H1 (cell line): ENCODE results near the gene TAMALIN. TPM values are rescaled to one million over a fixed set of nuclear protein-coding genes. Genes with fewer than 3 reads are reported as not detected.

Experiments
- ASH2L ChIP-seq: fragments of 200-600, 300-600 bp; sonication (generic); IDR thresholded peaks from one replicate; pipeline ENCODE4 v1.7.1; 2017; ENCODE audit warnings: low read length
- BRCA1 ChIP-seq: IDR thresholded peaks from 2 replicates; pipeline ENCODE4 v1.6.1; 2012; ENCODE audit warnings: low read depth, low read length, improper control_type of control experiment
- CEBPB ChIP-seq: IDR thresholded peaks from 2 replicates; pipeline ENCODE4 v1.6.1; 2012; ENCODE audit warnings: low read depth, low read length
- CHD1 ChIP-seq: IDR thresholded peaks from 2 replicates; pipeline ENCODE4 v1.6.1; 2012; ENCODE audit warnings: low read depth, low read length, improper control_type of control experiment
- JUND ChIP-seq: IDR thresholded peaks from 2 replicates; pipeline ENCODE4 v1.6.1; 2011; ENCODE audit warnings: mild to moderate bottlenecking, improper control_type of control experiment, low read length
- KDM4A ChIP-seq: IDR thresholded peaks from one replicate; pipeline ENCODE4 v1.7.1; 2012; ENCODE audit warnings: low read depth, mild to moderate bottlenecking, moderate library complexity, low read length, inconsistent platforms; ENCODE audit not compliant: severe bottlenecking
- MAFK ChIP-seq: IDR thresholded peaks from 2 replicates; pipeline ENCODE4 v1.6.1; 2012; ENCODE audit warnings: low read depth, mild to moderate bottlenecking, improper control_type of control experiment, low read length
- RBBP5 ChIP-seq: IDR thresholded peaks from 2 replicates; pipeline ENCODE4 v1.7.1; 2012; ENCODE audit warnings: low read depth, mild to moderate bottlenecking, inconsistent platforms, low read length, moderate library complexity, borderline replicate concordance
- SP4 ChIP-seq: IDR thresholded peaks from 2 replicates; pipeline ENCODE4 v1.6.1; 2012; ENCODE audit warnings: low read length, inconsistent platforms
- SUZ12 ChIP-seq: fragments of 200-600 bp; sonication (generic); IDR thresholded peaks from 2 replicates; pipeline ENCODE4 v1.6.1; 2012; ENCODE audit warnings: mild to moderate bottlenecking, inconsistent platforms, low read length, moderate library complexity, mixed read lengths
- TEAD4 ChIP-seq: IDR thresholded peaks from 2 replicates; pipeline ENCODE4 v1.6.1; 2012; ENCODE audit warnings: low read depth, low read length, inconsistent platforms, mixed read lengths
- polyA plus RNA-seq, 7 experiments: library from polyadenylated mRNA; depleted of rRNA in 3 of 7; stranded (reverse) in 5 of 7; unstranded in 2 of 7; fragments of >200 nt in 5 of 7; fragments of 200-250 nt in 2 of 7; gene quantifications; 1 replicate in 5 of 7; 2 replicates in 1 of 7; 4 replicates in 1 of 7; pipeline versions ENCODE4 v1.2.1 to v1.2.3, GENCODE V29; 2011 to 2013; ENCODE audit warnings: missing spikeins in 2 of 7, mixed read lengths in 2 of 7
- total RNA-seq: library from RNA; stranded (reverse); fragmentation: NEBNext Ultra II Directional; extraction: Animal tissue kit (Norgen Biotek cat#: 25700); gene quantifications from 2 replicates; pipeline ENCODE4 v1.2.1, GENCODE V29; 2021
- TF ChIP-seq, protein P1 (sequence below): IDR thresholded peaks from 2 replicates; pipeline ENCODE4 v1.6.1; 2012; ENCODE audit warnings: inconsistent platforms

The TAMALIN gene
- total and polyA plus RNA-seq, 2 of the 8 experiments (the other 6 are each of a cell fraction or from before 2014, with no cell fraction given), result 2.6 to 4.9 TPM

DNA sequence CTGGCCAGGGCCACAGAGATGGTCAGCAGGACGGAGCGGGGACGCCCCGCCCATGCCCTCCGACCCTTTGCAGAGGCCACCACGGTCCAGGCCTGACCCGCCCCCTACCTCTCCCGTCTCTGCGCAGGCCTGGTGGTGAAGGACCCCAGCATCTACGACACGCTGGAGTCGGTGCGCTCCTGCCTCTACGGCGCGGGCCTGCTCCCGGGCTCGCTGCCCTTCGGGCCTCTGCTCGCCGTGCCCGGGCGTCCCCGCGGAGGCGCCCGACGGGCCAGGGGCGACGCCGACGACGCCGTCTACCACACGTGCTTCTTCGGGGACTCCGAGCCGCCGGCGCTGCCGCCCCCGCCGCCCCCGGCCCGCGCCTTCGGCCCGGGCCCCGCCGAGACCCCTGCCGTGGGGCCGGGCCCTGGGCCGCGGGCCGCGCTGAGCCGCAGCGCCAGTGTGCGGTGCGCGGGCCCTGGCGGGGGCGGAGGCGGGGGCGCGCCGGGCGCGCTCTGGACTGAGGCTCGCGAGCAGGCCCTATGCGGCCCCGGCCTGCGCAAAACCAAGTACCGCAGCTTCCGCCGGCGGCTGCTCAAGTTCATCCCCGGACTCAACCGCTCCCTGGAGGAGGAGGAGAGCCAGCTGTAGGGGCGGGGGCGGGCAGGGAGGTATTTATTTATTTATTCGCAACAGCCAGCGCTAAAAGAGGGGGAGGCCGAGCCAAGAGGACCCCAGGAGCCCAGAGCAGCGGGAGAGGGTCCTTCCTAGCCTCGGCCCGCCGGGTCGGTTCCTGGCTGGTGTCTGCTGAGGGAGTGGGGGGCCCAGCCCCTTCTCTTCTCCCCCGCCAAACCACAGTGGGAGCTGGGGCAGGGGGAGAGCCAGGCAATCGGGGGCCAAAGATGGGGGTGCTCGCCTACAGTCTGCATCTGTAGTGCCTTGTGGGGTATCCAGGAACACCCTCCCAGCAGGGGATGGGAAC is 8.1 kb downstream of the TAMALIN start (continued):
- 0 out of 2 replicates have a peak, but pooled peaks have one; percentile 39 for TF ChIP-seq SUZ12
- TF ChIP-seq, protein P1, sequence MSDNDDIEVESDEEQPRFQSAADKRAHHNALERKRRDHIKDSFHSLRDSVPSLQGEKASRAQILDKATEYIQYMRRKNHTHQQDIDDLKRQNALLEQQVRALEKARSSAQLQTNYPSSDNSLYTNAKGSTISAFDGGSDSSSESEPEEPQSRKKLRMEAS, result peak; percentile 85; the same call in 1 of the 2 replicates
- no peak for TF ChIP-seq RBBP5
- peak; percentile 68 for TF ChIP-seq KDM4A
- no peak for TF ChIP-seq MAFK
- TF ChIP-seq ASH2L, result no peak
- no peak for TF ChIP-seq SP4
- TF ChIP-seq BRCA1, result no peak
- TF ChIP-seq CEBPB, result no peak
- TF ChIP-seq TEAD4, result no peak
- no peak for TF ChIP-seq CHD1
- no peak for TF ChIP-seq JUND
- TF ChIP-seq, all 59 proteins: peak for 6
